B cell (primary cell): ENCODE measurements around the gene GIPR. TPM values are rescaled to one million over a fixed set of nuclear protein-coding genes. Genes with fewer than 3 reads are reported as not detected.
A peak's percentile ranks its signal among the peaks of the same experiment; 100 is the strongest.

Experiments
- ATAC-seq: fragments of 200-7000 bp; cut with Tn5 transposase; one replicate; pipeline ENCODE4 v1.10.0; 2021; ENCODE audit warnings: low read depth, mild to moderate bottlenecking, moderate number of reproducible peaks, moderate library complexity
- CTCF ChIA-PET: fragments of 350-600 bp; sonication (Branson Sonifier 250); formaldehyde crosslinking; loops from one replicate; lab custom pipeline; 2021; ENCODE audit warnings: antibody characterized with exemption, inconsistent platforms; lab: Charles Lee
- POLR2A ChIA-PET: fragments of 350-600 bp; sonication (Branson Sonifier 250); formaldehyde crosslinking; loops from one replicate; lab custom pipeline; 2021; ENCODE audit warnings: antibody characterized with exemption; lab: Charles Lee
- DNase-seq: peaks from one replicate; pipeline ENCODE4 v3.0.0; 2013
- H2AFZ ChIP-seq: 2 replicates; pipeline ENCODE4 v1.6.1; 2012; ENCODE audit warnings: mild to moderate bottlenecking, low read depth, low read length; ENCODE audit not compliant: insufficient read depth, poor library complexity, severe bottlenecking
- H3K27ac ChIP-seq, 2 donors: 1 replicate in 1 of 2; 2 replicates in 1 of 2; pipeline ENCODE4 v1.5.1; 2012 to 2013; ENCODE audit warnings: low read length in 2 of 2, mild to moderate bottlenecking in 2 of 2, moderate library complexity in 1 of 2
- H3K27me3 ChIP-seq, 4 experiments: fragments of 200-600 bp in 1 of 4; sonication (generic) in 1 of 4; replicated peaks in 1 of 4; 1 replicate in 2 of 4; 2 replicates in 2 of 4; pipeline versions ENCODE4 v1.6.1 to v1.7.0; 2013 to 2016; ENCODE audit warnings: low read length in 3 of 4, mild to moderate bottlenecking in 2 of 4, mixed read lengths in 1 of 4, moderate library complexity in 1 of 4; ENCODE audit not compliant: insufficient read depth in 4 of 4, control insufficient read depth in 3 of 4; ENCODE audit errors: control extremely low read depth in 1 of 4
- H3K36me3 ChIP-seq, 2 experiments: replicated peaks in 1 of 2; 1 replicate in 1 of 2; 2 replicates in 1 of 2; pipeline versions ENCODE4 v1.6.1 to v1.7.1; 2013; ENCODE audit warnings: low read length in 1 of 2; ENCODE audit not compliant: insufficient read depth in 2 of 2, control insufficient read depth in 1 of 2; ENCODE audit errors: control extremely low read depth in 1 of 2, extremely low read depth in 1 of 2
- H3K4me1 ChIP-seq, 2 donors: fragments of 200-600 bp in 1 of 2; sonication (generic) in 1 of 2; 1 replicate in 1 of 2; 2 replicates in 1 of 2; pipeline versions ENCODE4 v1.5.1 to v1.6.1; 2013 to 2017; ENCODE audit warnings: low read length in 2 of 2; ENCODE audit not compliant: control insufficient read depth in 2 of 2, insufficient read depth in 2 of 2
- H3K4me2 ChIP-seq: replicated peaks from 2 replicates; pipeline ENCODE3; 2012; ENCODE audit warnings: mild to moderate bottlenecking, low read depth, low read length; ENCODE audit not compliant: poor library complexity, severe bottlenecking
- H3K4me3 ChIP-seq, 5 experiments: fragments of 200-600 bp in 1 of 5; sonication (generic) in 1 of 5; 1 replicate in 3 of 5; 2 replicates in 2 of 5; pipeline versions ENCODE4 v1.5.1 to v1.7.0; 2011 to 2016; ENCODE audit warnings: low read length in 4 of 5, mild to moderate bottlenecking in 4 of 5, low read depth in 2 of 5, control low read depth in 1 of 5, moderate library complexity in 1 of 5; ENCODE audit not compliant: insufficient read depth in 1 of 5; ENCODE audit errors: control extremely low read depth in 1 of 5, extremely low read depth in 1 of 5
- H3K79me2 ChIP-seq: fragments of 200-600 bp; sonication (generic); one replicate; pipeline ENCODE4 v1.6.0; 2016; ENCODE audit warnings: low read length; ENCODE audit not compliant: control insufficient read depth, insufficient read depth
- H3K9ac ChIP-seq: fragments of 200-600 bp; sonication (generic); 2 replicates; pipeline ENCODE4 v1.6.1; 2017; ENCODE audit warnings: mild to moderate bottlenecking, low read length, moderate library complexity
- H3K9me3 ChIP-seq, 3 donors: one replicate each; pipeline versions ENCODE4 v1.6.1 to v1.7.1; 2013; ENCODE audit warnings: low read length in 2 of 3; ENCODE audit not compliant: control insufficient read depth in 2 of 3, insufficient read depth in 1 of 3; ENCODE audit errors: control extremely low read depth in 1 of 3
- H4K20me1 ChIP-seq: 2 replicates; pipeline ENCODE4 v1.6.0; 2012; ENCODE audit warnings: mild to moderate bottlenecking, low read length; ENCODE audit not compliant: insufficient read depth, control insufficient read depth, poor library complexity, severe bottlenecking
- H3K27ac Mint-ChIP-seq: one replicate; pipeline ENCODE4 v1.8.0; 2021; ENCODE audit warnings: mixed read lengths
- H3K27me3 Mint-ChIP-seq: one replicate; pipeline ENCODE4 v1.8.0; 2021; ENCODE audit warnings: mixed read lengths
- H3K4me1 Mint-ChIP-seq: one replicate; pipeline ENCODE4 v1.8.0; 2021; ENCODE audit warnings: mixed read lengths
- H3K4me3 Mint-ChIP-seq: one replicate; pipeline ENCODE4 v1.8.0; 2021; ENCODE audit warnings: mixed read lengths
- H3K9me3 Mint-ChIP-seq: one replicate; pipeline ENCODE4 v1.8.0; 2022; ENCODE audit warnings: mixed read lengths; ENCODE audit not compliant: insufficient read depth
- EZH2 ChIP-seq: IDR thresholded peaks from 2 replicates; pipeline ENCODE4 v1.6.1; 2012; ENCODE audit warnings: borderline replicate concordance, low read depth, mild to moderate bottlenecking, moderate library complexity, low read length; ENCODE audit not compliant: insufficient read depth, poor library complexity, severe bottlenecking
- WGBS: methylation state at CpG from one replicate; pipeline ENCODE4 v1.1.5; 2013; ENCODE audit warnings: missing lambda C conversion rate; ENCODE audit not compliant: insufficient coverage; 5-methylcytosine and 5-hydroxymethylcytosine counted together
- intact Hi-C: fragments of 100-400 bp; cut with micrococcal nuclease; formaldehyde crosslinking; loops from one replicate; pipeline ENCODE4 v1.10.0; 2022
- polyA plus RNA-seq: library from polyadenylated mRNA; depleted of rRNA; stranded (reverse); fragments of >200 nt; gene quantifications from 2 replicates; pipeline ENCODE4 v1.2.3, GENCODE V29; 2012
- total RNA-seq, 2 donors: library from RNA; stranded (reverse); fragments of 120-200 nt in 1 of 2; gene quantifications; 1 replicate in 1 of 2; 2 replicates in 1 of 2; pipeline versions ENCODE4 v1.2.3 to v1.2.4, GENCODE V29; 2013 to 2022
- TF ChIP-seq, protein P1 (sequence below): fragments of 200-600 bp; IDR thresholded peaks from one replicate; pipeline ENCODE4 v1.8.0; 2022; ENCODE audit warnings: antibody characterized with exemption, mild to moderate bottlenecking

Gene GIPR
- total and polyA plus RNA-seq, 2 donors (not counting 1 experiment from before 2014, with no cell fraction given), result 0.43 to 2.3 TPM

DNA sequence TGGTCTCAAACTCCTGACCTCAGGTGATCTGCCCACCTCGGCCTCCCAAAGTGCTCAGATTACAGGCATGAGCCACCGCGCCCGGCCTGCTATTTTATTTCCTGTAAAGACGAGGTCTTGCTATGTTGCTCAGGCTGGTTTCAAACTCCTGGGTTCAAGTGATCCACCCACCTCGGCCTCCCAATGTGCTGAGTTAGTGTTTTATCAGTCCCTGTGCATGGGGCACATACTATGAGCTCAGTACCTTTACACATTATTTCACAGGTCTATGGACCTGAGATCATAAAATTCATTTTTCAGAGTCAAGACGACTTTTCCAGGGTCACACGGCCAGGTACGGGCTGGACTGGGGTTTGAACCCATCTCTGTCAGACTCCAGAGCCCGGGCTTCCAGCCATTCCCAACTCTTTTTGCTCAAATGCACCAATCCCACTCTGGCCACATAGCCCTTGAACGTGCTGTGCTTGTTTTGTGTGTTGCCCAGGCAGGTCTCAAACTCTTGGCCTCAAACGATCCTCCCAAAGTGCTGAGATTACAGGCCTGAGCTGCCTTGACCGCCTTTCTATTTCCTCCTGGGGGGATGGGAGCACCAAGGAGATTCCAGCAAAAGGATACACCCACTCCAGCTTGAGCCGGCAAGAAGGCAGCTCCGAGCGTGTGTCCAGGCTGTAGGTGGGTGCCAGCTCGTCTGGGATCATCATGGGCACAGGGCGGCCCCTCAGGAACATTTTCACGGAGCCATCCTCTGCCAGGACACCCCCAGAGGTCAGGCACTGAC, 29.9 kb upstream of the GIPR start:
- H3K27me3 Mint-ChIP-seq, result no peaks in the 10 kb centered on the region
- peaks cover 21 to 43% of the 10 kb centered on the region in 2 donors for H3K4me1 ChIP-seq
- H3K27ac Mint-ChIP-seq, result no peak overlapping the region
- no peak for TF ChIP-seq EZH2
- TF ChIP-seq, protein P1, sequence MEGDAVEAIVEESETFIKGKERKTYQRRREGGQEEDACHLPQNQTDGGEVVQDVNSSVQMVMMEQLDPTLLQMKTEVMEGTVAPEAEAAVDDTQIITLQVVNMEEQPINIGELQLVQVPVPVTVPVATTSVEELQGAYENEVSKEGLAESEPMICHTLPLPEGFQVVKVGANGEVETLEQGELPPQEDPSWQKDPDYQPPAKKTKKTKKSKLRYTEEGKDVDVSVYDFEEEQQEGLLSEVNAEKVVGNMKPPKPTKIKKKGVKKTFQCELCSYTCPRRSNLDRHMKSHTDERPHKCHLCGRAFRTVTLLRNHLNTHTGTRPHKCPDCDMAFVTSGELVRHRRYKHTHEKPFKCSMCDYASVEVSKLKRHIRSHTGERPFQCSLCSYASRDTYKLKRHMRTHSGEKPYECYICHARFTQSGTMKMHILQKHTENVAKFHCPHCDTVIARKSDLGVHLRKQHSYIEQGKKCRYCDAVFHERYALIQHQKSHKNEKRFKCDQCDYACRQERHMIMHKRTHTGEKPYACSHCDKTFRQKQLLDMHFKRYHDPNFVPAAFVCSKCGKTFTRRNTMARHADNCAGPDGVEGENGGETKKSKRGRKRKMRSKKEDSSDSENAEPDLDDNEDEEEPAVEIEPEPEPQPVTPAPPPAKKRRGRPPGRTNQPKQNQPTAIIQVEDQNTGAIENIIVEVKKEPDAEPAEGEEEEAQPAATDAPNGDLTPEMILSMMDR, result no peak
- intact Hi-C loops, result no loop called here
- peaks cover 0 to 3% (median 0%) of the 10 kb centered on the region in 3 donors for H3K9me3 ChIP-seq
- H3K4me3 ChIP-seq, result peak overlapping the region in 2 of 5 experiments; percentile 71 to 81
- no peaks in the 10 kb centered on the region for H3K27me3 ChIP-seq
- H3K9me3 Mint-ChIP-seq, result peaks cover 3% of the 10 kb centered on the region
- peak overlapping the region; percentile 92 for H3K4me2 ChIP-seq
- ChIA-PET CTCF (interaction anchor here (0.7 to 1.6 kb wide), 5 partner anchors 25 to 152 kb away, joined by 3 to 6 read pairs (median 4); partner anchors contain the start of gene QPCTL), POLR2A (interaction anchor here (0.6 kb wide), 1 partner anchor 96 kb away, joined by 5 read pairs; no protein-coding TSS in a partner anchor)
- H3K27ac ChIP-seq, result no peak overlapping the region
- H2AFZ ChIP-seq, result no peak overlapping the region
- WGBS, result 94% methylated on average over 19 of the region's 19 CpGs
- H4K20me1 ChIP-seq, result no peaks in the 10 kb centered on the region
- peaks cover 17% of the 10 kb centered on the region for H3K79me2 ChIP-seq
- ATAC-seq (no peak), DNase-seq (no peak)
- H3K9ac ChIP-seq, result no peak overlapping the region
- peak overlapping the region; percentile 47 for H3K4me3 Mint-ChIP-seq
- peaks cover 29% of the 10 kb centered on the region for H3K4me1 Mint-ChIP-seq
- peaks cover 0 to under 1% of the 10 kb centered on the region in 2 experiments for H3K36me3 ChIP-seq
